ENCODE measurements around the gene DUSP7. TPM values are rescaled to one million over a fixed set of nuclear protein-coding genes. Genes with fewer than 3 reads are reported as not detected.

Gene DUSP7
- total RNA-seq, 1 experiment from 2014 or later, result 18.8 TPM

DNA sequence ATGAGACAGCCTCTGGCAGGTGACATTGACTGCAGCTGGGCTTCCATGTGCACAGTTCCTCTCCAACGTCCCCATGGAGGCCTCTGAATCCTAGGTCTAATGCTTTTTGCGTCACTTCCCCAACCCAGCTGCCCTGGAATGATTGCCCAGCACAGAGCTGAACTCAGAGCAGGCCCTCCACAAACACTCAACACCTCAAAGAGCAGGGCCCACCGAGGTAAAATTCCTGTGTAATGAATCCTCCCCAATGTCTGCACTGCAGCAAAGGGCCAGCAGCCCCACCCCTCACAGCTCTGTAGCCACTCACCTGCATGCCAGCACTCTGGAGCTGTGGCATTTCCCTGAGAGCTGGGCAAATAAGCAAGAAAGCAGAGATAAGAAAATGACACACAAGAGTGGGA, 42.6 kb upstream of the DUSP7 start (continued):
- TF ChIP-seq, protein P1, sequence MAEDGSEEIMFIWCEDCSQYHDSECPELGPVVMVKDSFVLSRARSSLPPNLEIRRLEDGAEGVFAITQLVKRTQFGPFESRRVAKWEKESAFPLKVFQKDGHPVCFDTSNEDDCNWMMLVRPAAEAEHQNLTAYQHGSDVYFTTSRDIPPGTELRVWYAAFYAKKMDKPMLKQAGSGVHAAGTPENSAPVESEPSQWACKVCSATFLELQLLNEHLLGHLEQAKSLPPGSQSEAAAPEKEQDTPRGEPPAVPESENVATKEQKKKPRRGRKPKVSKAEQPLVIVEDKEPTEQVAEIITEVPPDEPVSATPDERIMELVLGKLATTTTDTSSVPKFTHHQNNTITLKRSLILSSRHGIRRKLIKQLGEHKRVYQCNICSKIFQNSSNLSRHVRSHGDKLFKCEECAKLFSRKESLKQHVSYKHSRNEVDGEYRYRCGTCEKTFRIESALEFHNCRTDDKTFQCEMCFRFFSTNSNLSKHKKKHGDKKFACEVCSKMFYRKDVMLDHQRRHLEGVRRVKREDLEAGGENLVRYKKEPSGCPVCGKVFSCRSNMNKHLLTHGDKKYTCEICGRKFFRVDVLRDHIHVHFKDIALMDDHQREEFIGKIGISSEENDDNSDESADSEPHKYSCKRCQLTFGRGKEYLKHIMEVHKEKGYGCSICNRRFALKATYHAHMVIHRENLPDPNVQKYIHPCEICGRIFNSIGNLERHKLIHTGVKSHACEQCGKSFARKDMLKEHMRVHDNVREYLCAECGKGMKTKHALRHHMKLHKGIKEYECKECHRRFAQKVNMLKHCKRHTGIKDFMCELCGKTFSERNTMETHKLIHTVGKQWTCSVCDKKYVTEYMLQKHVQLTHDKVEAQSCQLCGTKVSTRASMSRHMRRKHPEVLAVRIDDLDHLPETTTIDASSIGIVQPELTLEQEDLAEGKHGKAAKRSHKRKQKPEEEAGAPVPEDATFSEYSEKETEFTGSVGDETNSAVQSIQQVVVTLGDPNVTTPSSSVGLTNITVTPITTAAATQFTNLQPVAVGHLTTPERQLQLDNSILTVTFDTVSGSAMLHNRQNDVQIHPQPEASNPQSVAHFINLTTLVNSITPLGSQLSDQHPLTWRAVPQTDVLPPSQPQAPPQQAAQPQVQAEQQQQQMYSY (CRISPR knock-in tag; IDR thresholded peaks at IDR 0.05), result no peak
- TF ChIP-seq, protein P2, sequence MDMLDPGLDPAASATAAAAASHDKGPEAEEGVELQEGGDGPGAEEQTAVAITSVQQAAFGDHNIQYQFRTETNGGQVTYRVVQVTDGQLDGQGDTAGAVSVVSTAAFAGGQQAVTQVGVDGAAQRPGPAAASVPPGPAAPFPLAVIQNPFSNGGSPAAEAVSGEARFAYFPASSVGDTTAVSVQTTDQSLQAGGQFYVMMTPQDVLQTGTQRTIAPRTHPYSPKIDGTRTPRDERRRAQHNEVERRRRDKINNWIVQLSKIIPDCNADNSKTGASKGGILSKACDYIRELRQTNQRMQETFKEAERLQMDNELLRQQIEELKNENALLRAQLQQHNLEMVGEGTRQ (CRISPR knock-in tag; IDR thresholded peaks at IDR 0.05), result no peak
- TF ChIP-seq SP1 (CRISPR knock-in tag; conservative IDR thresholded peaks at IDR 0.05), result no peak

- ChIA-PET POLR2A (no interaction called here), CTCF (interaction anchor here (1.5 kb wide), 2 partner anchors 11 to 94 kb away, joined by 3 read pairs; no protein-coding TSS in a partner anchor)
Measured at GRCh38 chr3:52097851-52098507, 41.6 kb upstream of the DUSP7 start.

More at GRCh38 chr3:52097851-52098507, 41.6 kb upstream of the DUSP7 start:
- Mint-ChIP-seq H3K9me3 (peaks cover 24% of the 10 kb centered on the region), H3K27ac (no peak overlapping the region), H3K4me3 (no peak overlapping the region), H3K27me3 (ENCODE audit: low read depth) (no peaks in the 10 kb centered on the region), H3K36me3 (peaks cover 39% of the 10 kb centered on the region), H3K4me1 (no peaks in the 10 kb centered on the region)
- no peak for DNase-seq (ENCODE audit: low spot score)
- TF ChIP-seq NR1H2 (CRISPR knock-in tag; IDR thresholded peaks at IDR 0.05), result no peak
- TF ChIP-seq, protein P3, sequence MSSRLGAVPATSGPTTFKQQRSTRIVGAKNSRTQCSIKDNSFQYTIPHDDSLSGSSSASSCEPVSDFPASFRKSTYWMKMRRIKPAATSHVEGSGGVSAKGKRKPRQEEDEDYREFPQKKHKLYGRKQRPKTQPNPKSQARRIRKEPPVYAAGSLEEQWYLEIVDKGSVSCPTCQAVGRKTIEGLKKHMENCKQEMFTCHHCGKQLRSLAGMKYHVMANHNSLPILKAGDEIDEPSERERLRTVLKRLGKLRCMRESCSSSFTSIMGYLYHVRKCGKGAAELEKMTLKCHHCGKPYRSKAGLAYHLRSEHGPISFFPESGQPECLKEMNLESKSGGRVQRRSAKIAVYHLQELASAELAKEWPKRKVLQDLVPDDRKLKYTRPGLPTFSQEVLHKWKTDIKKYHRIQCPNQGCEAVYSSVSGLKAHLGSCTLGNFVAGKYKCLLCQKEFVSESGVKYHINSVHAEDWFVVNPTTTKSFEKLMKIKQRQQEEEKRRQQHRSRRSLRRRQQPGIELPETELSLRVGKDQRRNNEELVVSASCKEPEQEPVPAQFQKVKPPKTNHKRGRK (CRISPR knock-in tag; IDR thresholded peaks at IDR 0.05; ENCODE audit: borderline replicate concordance), result no peak
- TF ChIP-seq ESRRA (CRISPR knock-in tag; IDR thresholded peaks at IDR 0.05; ENCODE audit: borderline replicate concordance), result no peak
- TF ChIP-seq ELF4 (CRISPR knock-in tag; IDR thresholded peaks at IDR 0.05; ENCODE audit: low read depth), result no peak
- no peak for TF ChIP-seq ZSCAN18 (CRISPR knock-in tag; IDR thresholded peaks at IDR 0.05)
- no peak for TF ChIP-seq ZNF532 (CRISPR knock-in tag; IDR thresholded peaks at IDR 0.05; ENCODE audit: borderline replicate concordance)
- no peak for TF ChIP-seq ZNF423 (CRISPR knock-in tag; IDR thresholded peaks at IDR 0.05)
- TF ChIP-seq RORB (CRISPR knock-in tag; IDR thresholded peaks at IDR 0.05), result no peak
- TF ChIP-seq JAZF1 (CRISPR knock-in tag; IDR thresholded peaks at IDR 0.05), result no peak
- no peak for TF ChIP-seq NR2C2 (CRISPR knock-in tag; IDR thresholded peaks at IDR 0.05)
- TF ChIP-seq FOXP4 (CRISPR knock-in tag; IDR thresholded peaks at IDR 0.05), result no peak
- TF ChIP-seq ZNF317 (CRISPR knock-in tag; IDR thresholded peaks at IDR 0.05; ENCODE audit: borderline replicate concordance, low read depth), result no peak
- TF ChIP-seq CREB1 (CRISPR knock-in tag; IDR thresholded peaks at IDR 0.05), result no peak
- no peak for TF ChIP-seq STAT6 (CRISPR knock-in tag; conservative IDR thresholded peaks at IDR 0.05; ENCODE audit: low read depth)
- no peak for ATAC-seq

Measured in WTC11 (cell line).